Thyroid gland (tissue), 4 donors: Measurements from ENCODE around the gene LTN1.

Experiments
- CTCF ChIP-seq, 6 experiments: fragments of 200-600 bp in 3 of 6; fragments of 450-650 bp in 3 of 6; sonication (generic) in 3 of 6; IDR thresholded peaks; one replicate each; pipeline ENCODE4 v1.5.1; 2016 to 2019; ENCODE audit warnings: antibody characterized with exemption in 6 of 6, mild to moderate bottlenecking in 2 of 6, inconsistent platforms in 1 of 6, moderate library complexity in 1 of 6
- POLR2A ChIP-seq, 2 donors: fragments of 450-650 bp; IDR thresholded peaks; one replicate each; pipeline ENCODE4 v1.6.1; 2017; ENCODE audit warnings: antibody characterized with exemption in 2 of 2, mild to moderate bottlenecking in 2 of 2, moderate library complexity in 1 of 2

GRCh38 chr21:28910280-28910887, 82.3 kb downstream of the LTN1 start:
- TF ChIP-seq CTCF (IDR thresholded peaks at IDR 0.05) (no peak), POLR2A (IDR thresholded peaks at IDR 0.05) (no peak)
